Peyer's patch (tissue), 4 donors: ENCODE data around the gene P2RY4.

ENCODE experiments used
- POLR2A ChIP-seq, 2 donors: fragments of 450-650 bp; IDR thresholded peaks; one replicate each; pipeline ENCODE4 v1.5.1; 2017; ENCODE audit warnings: antibody characterized with exemption in 2 of 2, mild to moderate bottlenecking in 2 of 2, moderate library complexity in 2 of 2
- TF ChIP-seq, protein P1 (sequence below), 6 experiments: fragments of 450-650 bp in 4 of 6; fragments of 200-600 bp in 2 of 6; sonication (generic) in 1 of 6; IDR thresholded peaks; one replicate each; pipeline ENCODE4 v1.5.1; 2017 to 2019; ENCODE audit warnings: antibody characterized with exemption in 6 of 6, mild to moderate bottlenecking in 3 of 6, moderate library complexity in 1 of 6

DNA sequence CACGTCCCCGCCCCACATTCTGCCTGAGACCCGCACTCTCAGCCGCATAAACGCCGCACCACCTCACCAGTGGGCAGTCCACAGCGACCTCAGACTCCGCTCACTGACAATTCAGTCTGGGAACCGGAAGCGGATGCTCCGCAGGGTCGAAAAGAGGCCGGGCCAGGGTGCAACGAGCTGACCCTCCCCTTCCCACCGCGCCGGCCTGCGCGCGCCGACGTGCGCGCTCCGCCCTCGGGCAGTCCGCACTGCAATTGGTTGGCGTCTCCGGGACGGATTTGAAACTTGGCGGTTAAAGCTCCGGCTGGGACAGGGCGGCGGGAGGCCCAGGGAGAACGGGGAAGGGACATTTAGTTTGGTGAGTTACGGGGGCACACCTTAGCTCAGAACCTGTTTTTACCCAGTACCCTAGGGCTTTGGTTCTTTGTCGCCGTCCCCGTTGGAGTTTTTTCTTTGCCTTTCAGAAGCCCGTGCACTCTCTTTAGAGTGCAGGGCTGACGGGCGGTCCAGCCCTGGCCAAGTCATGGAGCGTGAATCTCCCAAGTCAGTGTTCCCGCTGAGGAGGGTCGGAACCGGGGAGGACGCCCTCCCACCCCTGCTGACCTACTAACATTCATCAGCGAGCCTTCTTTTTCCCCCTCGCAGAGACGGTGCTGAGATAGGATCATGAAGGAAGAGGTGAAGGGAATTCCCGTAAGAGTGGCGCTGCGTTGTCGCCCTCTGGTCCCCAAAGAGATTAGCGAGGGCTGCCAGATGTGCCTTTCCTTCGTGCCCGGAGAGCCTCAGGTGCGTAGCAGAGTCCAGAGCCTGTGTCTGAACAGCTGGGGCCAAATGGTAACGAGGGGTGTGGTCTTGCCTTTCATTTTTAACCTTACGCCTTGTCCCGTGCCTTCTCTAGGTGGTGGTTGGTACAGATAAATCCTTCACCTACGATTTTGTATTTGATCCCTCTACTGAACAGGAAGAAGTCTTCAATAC, 30.1 kb upstream of the P2RY4 start, which contains the start of the genes KIF4A and PDZD11:
- TF ChIP-seq, protein P1, sequence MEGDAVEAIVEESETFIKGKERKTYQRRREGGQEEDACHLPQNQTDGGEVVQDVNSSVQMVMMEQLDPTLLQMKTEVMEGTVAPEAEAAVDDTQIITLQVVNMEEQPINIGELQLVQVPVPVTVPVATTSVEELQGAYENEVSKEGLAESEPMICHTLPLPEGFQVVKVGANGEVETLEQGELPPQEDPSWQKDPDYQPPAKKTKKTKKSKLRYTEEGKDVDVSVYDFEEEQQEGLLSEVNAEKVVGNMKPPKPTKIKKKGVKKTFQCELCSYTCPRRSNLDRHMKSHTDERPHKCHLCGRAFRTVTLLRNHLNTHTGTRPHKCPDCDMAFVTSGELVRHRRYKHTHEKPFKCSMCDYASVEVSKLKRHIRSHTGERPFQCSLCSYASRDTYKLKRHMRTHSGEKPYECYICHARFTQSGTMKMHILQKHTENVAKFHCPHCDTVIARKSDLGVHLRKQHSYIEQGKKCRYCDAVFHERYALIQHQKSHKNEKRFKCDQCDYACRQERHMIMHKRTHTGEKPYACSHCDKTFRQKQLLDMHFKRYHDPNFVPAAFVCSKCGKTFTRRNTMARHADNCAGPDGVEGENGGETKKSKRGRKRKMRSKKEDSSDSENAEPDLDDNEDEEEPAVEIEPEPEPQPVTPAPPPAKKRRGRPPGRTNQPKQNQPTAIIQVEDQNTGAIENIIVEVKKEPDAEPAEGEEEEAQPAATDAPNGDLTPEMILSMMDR (IDR thresholded peaks at IDR 0.05): no peak
- TF ChIP-seq POLR2A (IDR thresholded peaks at IDR 0.05): peak in 1 of 2 donors; percentile 38
